ENCODE measurements around the gene SEMA3A. TPM values are rescaled to one million over a fixed set of nuclear protein-coding genes. Genes with fewer than 3 reads are reported as not detected.

SEMA3A gene
- total and polyA plus RNA-seq, 2 of the 13 experiments (the other 11 are each of a cell fraction or from before 2014, with no cell fraction given) = 0.29 to 1.2 TPM

DNA sequence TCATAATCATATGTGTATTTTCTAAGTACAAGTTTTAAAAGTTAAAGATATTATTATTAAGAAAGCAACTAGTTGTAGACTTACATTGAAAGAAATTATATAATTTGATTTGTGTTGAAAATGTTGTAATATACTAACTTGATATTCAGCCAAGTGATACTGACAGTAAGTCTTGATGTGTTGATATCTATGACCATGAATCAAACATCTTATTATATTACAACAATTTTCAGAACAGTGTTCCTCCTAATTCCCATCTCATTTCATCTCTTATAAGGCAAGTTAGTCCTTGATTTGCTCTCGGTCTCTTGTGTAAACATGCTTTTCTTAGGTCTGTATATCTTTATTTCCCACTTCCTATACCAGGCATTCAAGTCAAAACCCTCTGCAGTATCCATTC, 276.4 kb downstream of the SEMA3A start:
- Histone ChIP-seq H3K27ac (ENCODE audit: extremely low read length, insufficient read depth, low read length) (no peak overlapping the region), H3K27me3 (ENCODE audit: control insufficient read depth in 1 of 2, insufficient read depth in 2 of 2, low read length in 2 of 2) (no peaks in the 10 kb centered on the region), H3K79me2 (ENCODE audit: insufficient read depth, low read length) (no peaks in the 10 kb centered on the region), H4K20me1 (ENCODE audit: insufficient read depth, low read length) (no peaks in the 10 kb centered on the region), H3K9ac (ENCODE audit: insufficient read depth, low read depth, low read length) (no peak overlapping the region), H3K4me2 (ENCODE audit: low read depth, low read length) (no peak overlapping the region), H3K4me3 (replicated peaks in 1 of 3; ENCODE audit: insufficient read depth in 1 of 3, low read depth in 2 of 3, low read length in 3 of 3) (no peak overlapping the region), H3K36me3 (replicated peaks in 1 of 2; ENCODE audit: control insufficient read depth in 1 of 2, insufficient read depth in 2 of 2, low read length in 2 of 2) (no peaks in the 10 kb centered on the region), H2AFZ (ENCODE audit: low read length) (no peak overlapping the region), H3K4me1 (ENCODE audit: insufficient read depth, low read length) (no peaks in the 10 kb centered on the region), H3K9me3 (ENCODE audit: low read length) (no peaks in the 10 kb centered on the region)
- CTCF ChIA-PET (ENCODE audit: low intra/inter-chr PET ratio, low total read pairs) = no interaction called here
- 69% methylated on average over 1 of the region's 1 CpG for WGBS (ENCODE audit: low lambda C conversion rate)
- POLR2A ChIA-PET = no interaction called here
- ATAC-seq (no peak), FAIRE-seq (no peak), DNase-seq (ENCODE audit: low spot score) (no peak)
- no TSS peak for BruUV-seq (replicated peaks)
- in situ Hi-C loops (cut with HindIII; ENCODE audit: extremely low pct_ligation_motif_present, low pct_unique_long_range_greater_than_20kb) = no loop called here
- intact Hi-C loops (cut with micrococcal nuclease; ENCODE audit: unreplicated experiment) = no loop called here
- TF ChIP-seq MXD4 (CRISPR knock-in tag; IDR thresholded peaks at IDR 0.05) = no peak
- TF ChIP-seq PTBP1 (IDR thresholded peaks at IDR 0.05; ENCODE audit: low read depth, low read length, poor library complexity, severe bottlenecking) = no peak
- TF ChIP-seq SNAPC5 (CRISPR knock-in tag; IDR thresholded peaks at IDR 0.05; ENCODE audit: borderline replicate concordance) = no peak
- TF ChIP-seq, protein P1, sequence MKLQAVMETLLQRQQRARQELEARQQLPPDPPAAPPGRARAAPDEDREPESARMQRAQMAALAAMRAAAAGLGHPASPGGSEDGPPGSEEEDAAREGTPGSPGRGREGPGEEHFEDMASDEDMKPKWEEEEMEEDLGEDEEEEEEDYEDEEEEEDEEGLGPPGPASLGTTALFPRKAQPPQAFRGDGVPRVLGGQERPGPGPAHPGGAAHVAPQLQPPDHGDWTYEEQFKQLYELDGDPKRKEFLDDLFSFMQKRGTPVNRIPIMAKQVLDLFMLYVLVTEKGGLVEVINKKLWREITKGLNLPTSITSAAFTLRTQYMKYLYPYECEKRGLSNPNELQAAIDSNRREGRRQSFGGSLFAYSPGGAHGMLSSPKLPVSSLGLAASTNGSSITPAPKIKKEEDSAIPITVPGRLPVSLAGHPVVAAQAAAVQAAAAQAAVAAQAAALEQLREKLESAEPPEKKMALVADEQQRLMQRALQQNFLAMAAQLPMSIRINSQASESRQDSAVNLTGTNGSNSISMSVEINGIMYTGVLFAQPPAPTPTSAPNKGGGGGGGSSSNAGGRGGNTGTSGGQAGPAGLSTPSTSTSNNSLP (IDR thresholded peaks at IDR 0.05; ENCODE audit: low read depth, low read length) = no peak
- TF ChIP-seq ZNF83 (CRISPR knock-in tag; IDR thresholded peaks at IDR 0.05; ENCODE audit: borderline replicate concordance) = no peak
- TF ChIP-seq, protein P2, sequence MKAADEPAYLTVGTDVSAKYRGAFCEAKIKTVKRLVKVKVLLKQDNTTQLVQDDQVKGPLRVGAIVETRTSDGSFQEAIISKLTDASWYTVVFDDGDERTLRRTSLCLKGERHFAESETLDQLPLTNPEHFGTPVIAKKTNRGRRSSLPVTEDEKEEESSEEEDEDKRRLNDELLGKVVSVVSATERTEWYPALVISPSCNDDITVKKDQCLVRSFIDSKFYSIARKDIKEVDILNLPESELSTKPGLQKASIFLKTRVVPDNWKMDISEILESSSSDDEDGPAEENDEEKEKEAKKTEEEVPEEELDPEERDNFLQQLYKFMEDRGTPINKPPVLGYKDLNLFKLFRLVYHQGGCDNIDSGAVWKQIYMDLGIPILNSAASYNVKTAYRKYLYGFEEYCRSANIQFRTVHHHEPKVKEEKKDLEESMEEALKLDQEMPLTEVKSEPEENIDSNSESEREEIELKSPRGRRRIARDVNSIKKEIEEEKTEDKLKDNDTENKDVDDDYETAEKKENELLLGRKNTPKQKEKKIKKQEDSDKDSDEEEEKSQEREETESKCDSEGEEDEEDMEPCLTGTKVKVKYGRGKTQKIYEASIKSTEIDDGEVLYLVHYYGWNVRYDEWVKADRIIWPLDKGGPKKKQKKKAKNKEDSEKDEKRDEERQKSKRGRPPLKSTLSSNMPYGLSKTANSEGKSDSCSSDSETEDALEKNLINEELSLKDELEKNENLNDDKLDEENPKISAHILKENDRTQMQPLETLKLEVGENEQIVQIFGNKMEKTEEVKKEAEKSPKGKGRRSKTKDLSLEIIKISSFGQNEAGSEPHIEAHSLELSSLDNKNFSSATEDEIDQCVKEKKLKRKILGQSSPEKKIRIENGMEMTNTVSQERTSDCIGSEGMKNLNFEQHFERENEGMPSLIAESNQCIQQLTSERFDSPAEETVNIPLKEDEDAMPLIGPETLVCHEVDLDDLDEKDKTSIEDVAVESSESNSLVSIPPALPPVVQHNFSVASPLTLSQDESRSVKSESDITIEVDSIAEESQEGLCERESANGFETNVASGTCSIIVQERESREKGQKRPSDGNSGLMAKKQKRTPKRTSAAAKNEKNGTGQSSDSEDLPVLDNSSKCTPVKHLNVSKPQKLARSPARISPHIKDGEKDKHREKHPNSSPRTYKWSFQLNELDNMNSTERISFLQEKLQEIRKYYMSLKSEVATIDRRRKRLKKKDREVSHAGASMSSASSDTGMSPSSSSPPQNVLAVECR (CRISPR knock-in tag; IDR thresholded peaks at IDR 0.05; ENCODE audit: borderline replicate concordance) = no peak
- no peak for TF ChIP-seq ZMAT3 (CRISPR knock-in tag; conservative IDR thresholded peaks at IDR 0.05)
- no peak for TF ChIP-seq YEATS4 (CRISPR knock-in tag; IDR thresholded peaks at IDR 0.05; ENCODE audit: borderline replicate concordance)
- no peak for TF ChIP-seq FOXJ3 (CRISPR knock-in tag; IDR thresholded peaks at IDR 0.05; ENCODE audit: borderline replicate concordance)
- no peak for TF ChIP-seq MED13 (CRISPR knock-in tag; IDR thresholded peaks at IDR 0.05)
- no peak for TF ChIP-seq GRHL1 (CRISPR knock-in tag; conservative IDR thresholded peaks at IDR 0.05)
- TF ChIP-seq, protein P3, sequence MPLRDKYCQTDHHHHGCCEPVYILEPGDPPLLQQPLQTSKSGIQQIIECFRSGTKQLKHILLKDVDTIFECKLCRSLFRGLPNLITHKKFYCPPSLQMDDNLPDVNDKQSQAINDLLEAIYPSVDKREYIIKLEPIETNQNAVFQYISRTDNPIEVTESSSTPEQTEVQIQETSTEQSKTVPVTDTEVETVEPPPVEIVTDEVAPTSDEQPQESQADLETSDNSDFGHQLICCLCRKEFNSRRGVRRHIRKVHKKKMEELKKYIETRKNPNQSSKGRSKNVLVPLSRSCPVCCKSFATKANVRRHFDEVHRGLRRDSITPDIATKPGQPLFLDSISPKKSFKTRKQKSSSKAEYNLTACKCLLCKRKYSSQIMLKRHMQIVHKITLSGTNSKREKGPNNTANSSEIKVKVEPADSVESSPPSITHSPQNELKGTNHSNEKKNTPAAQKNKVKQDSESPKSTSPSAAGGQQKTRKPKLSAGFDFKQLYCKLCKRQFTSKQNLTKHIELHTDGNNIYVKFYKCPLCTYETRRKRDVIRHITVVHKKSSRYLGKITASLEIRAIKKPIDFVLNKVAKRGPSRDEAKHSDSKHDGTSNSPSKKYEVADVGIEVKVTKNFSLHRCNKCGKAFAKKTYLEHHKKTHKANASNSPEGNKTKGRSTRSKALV (CRISPR knock-in tag; IDR thresholded peaks at IDR 0.05) = no peak
- no peak for TF ChIP-seq HOXA5 (CRISPR knock-in tag; IDR thresholded peaks at IDR 0.05)
- no peak for TF ChIP-seq NCOA1 (CRISPR knock-in tag; IDR thresholded peaks at IDR 0.05)
- TF ChIP-seq POLR2A (IDR thresholded peaks at IDR 0.05; ENCODE audit: insufficient read depth in 1 of 2, low read depth in 2 of 2, low read length in 2 of 2) = no peak
- no peak for TF ChIP-seq PHF8 (CRISPR knock-in tag; IDR thresholded peaks at IDR 0.05)
- no peak for TF ChIP-seq ZNF501 (CRISPR knock-in tag; IDR thresholded peaks at IDR 0.05)
